22Rv1 (cell line): ENCODE results near the gene PCNX1.
"Not testable (repeated sequence)": the region's sequence is repeated elsewhere in the genome, so short reads cannot be mapped to it uniquely, and the experiment has no call there.

Experiments
- H3K27ac ChIP-seq: fragments of 450-650 bp; 2 replicates; pipeline ENCODE4 v1.5.1; 2017
- ZFX ChIP-seq: fragments of 450-650 bp; IDR thresholded peaks from 2 replicates; pipeline ENCODE4 v1.6.1; 2017; ENCODE audit warnings: antibody characterized with exemption, borderline replicate concordance
- TF ChIP-seq, protein P1 (sequence below): fragments of 450-650 bp; IDR thresholded peaks from 2 replicates; pipeline ENCODE4 v1.5.1; 2017; ENCODE audit warnings: mild to moderate bottlenecking

Gene PCNX1

GRCh38 chr14:70934084-70934483, 26.8 kb downstream of the PCNX1 start:
- TF ChIP-seq, protein P1, sequence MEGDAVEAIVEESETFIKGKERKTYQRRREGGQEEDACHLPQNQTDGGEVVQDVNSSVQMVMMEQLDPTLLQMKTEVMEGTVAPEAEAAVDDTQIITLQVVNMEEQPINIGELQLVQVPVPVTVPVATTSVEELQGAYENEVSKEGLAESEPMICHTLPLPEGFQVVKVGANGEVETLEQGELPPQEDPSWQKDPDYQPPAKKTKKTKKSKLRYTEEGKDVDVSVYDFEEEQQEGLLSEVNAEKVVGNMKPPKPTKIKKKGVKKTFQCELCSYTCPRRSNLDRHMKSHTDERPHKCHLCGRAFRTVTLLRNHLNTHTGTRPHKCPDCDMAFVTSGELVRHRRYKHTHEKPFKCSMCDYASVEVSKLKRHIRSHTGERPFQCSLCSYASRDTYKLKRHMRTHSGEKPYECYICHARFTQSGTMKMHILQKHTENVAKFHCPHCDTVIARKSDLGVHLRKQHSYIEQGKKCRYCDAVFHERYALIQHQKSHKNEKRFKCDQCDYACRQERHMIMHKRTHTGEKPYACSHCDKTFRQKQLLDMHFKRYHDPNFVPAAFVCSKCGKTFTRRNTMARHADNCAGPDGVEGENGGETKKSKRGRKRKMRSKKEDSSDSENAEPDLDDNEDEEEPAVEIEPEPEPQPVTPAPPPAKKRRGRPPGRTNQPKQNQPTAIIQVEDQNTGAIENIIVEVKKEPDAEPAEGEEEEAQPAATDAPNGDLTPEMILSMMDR: no peak
- TF ChIP-seq ZFX: no peak
- H3K27ac ChIP-seq: no peak overlapping the region

DNA sequence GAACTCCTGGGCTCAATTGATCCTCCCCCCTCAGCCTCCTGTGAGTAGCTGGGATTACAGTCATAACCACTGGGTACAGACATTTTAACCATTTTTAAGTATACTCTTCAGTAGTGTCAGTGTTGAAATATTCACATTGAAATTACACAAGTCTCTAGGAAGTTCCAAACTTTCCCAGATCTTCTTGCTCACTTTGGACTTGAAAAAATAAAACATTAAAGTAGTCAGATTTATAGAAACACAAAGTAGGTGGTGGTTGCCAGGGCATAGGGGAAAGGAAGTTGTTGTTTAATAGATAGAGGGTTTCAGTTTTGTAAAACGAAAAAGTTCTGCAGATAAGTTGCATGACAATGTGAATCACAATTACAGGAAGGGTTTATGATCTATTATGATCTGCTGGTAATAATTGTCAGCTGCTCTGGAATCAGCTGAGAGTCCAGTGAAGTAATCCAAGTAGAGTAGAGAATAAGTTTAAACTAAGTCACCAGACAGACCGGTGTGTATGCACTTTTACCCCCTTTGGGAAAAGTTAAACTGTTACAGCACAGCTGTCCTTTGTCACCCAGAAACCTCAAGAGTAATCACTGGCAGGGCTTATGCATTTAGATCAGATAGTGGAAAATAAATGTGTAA, 27.4 kb downstream of the PCNX1 start:
- TF ChIP-seq, protein P1: no peak
- TF ChIP-seq ZFX: no peak
- no peak overlapping the region for H3K27ac ChIP-seq

- H3K27ac ChIP-seq: no peak overlapping the region
- TF ChIP-seq, protein P1: no peak
- TF ChIP-seq ZFX: no peak
Measured at GRCh38 chr14:70935135-70935534, 27.9 kb downstream of the PCNX1 start.

- H3K27ac ChIP-seq: not testable (repeated sequence)
Measured at GRCh38 chr14:70939693-70940092, 32.4 kb downstream of the PCNX1 start.

DNA sequence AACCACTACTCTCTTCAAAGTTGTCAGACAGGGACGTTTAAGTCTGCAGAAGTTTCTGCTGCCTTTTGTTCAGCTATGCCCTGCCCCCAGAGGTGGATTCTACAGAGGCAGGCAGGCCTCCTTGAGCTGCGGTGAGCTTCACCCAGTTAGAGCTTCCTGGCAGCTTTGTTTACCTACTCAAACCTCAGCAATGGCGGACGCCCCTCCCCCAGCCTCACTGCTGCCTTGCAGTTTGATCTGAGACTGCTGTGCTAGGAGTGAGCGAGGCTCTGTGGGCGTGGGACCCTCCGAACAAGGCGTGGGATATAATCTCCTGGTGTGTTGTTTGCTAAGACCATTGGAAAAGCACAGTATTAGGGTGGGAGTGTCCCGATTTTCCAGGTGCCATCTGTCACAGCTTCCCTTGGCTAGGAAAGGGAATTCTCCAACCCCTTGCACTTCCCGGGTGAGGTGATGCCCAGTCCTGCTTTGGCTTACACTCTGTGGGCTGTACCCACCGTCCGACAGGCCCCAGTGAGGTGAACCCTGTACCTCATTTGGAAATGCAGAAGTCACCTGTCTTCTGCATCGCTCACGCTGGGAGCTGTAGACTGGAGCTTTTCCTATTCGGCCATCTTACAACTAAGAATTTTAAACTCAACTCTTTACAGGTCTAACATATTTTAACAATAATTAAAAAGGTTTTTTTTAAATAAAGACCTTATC, 34.5 kb downstream of the PCNX1 start:
- H3K27ac ChIP-seq: not testable (repeated sequence)

DNA sequence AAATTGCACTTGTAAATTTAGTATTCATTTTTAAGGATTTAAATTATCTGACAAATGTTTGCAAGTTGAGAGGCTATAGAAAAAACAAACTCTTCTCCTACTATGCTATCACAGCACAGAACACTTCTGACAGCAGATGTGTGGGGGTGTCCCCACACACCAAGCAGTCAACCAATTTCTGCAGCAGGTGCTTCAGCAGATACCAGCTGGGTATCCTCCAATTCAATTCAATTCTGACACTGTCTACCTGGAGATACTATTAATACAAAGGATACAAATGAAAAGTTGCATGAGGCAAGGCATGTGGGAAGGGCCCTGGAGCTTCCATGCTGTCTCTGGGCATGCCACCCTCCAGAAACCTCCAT, 35.1 kb downstream of the PCNX1 start:
- TF ChIP-seq, protein P1: no peak
- TF ChIP-seq ZFX: no peak

DNA sequence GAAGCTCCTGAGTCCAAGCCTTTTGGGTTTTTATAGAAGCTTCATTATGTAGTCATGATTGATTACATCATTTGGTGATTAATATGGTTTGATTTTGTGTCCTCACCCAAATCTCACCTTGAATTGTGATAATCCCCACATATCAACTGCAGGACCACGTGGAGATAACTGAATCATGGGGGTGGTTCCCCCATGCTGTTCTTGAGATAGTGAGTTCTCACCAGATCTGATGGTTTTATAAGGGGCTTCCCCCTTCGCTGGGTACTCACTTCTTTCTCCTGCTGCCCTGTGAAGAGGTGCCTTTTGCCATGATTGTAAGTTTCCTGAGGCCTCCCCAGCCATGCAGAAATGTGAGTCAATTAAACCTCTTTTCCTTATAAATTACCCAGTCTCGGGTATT, 35.5 kb downstream of the PCNX1 start:
- not testable (repeated sequence) for H3K27ac ChIP-seq

More for the DNA sequence above, 35.1 kb downstream of the PCNX1 start:
- H3K27ac ChIP-seq: no peak overlapping the region

- TF ChIP-seq, protein P1: no peak
- no peak for TF ChIP-seq ZFX
- H3K27ac ChIP-seq: no peak overlapping the region
Measured at GRCh38 chr14:70943838-70944237, 36.6 kb downstream of the PCNX1 start.

DNA sequence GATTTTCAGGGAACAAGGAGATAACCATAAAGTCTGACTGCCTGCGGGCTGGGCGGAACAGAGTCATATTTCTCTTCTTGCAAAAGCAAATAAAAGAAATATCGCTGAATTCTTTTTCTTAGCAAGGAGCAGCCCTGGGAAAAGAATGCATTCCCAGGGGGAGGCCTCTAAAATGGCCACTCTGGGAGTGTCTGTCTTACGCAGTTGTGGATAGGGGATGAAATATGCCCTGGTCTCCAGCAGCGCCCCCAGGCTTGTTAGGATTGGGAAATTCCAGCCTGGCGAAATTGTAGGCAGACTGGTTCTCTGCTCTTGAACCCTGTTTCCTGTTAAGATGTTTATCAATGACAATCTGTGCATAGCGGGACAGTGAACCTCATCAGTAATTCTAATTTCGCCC, 40.5 kb downstream of the PCNX1 start:
- TF ChIP-seq, protein P1: no peak
- no peak for TF ChIP-seq ZFX
- H3K27ac ChIP-seq: no peak overlapping the region
